HS-5 (cell line): ENCODE results near the gene SMOC1.
A peak's percentile ranks its signal among the peaks of the same experiment; 100 is the strongest.

Experiments used
- DNase-seq: peaks from one replicate; pipeline ENCODE4 v3.0.0-alpha.2; 2012; ENCODE audit warnings: low read depth

SMOC1 gene

GRCh38 chr14:70045310-70045709 is 166.1 kb downstream of the SMOC1 start:
- no peak for DNase-seq

DNA sequence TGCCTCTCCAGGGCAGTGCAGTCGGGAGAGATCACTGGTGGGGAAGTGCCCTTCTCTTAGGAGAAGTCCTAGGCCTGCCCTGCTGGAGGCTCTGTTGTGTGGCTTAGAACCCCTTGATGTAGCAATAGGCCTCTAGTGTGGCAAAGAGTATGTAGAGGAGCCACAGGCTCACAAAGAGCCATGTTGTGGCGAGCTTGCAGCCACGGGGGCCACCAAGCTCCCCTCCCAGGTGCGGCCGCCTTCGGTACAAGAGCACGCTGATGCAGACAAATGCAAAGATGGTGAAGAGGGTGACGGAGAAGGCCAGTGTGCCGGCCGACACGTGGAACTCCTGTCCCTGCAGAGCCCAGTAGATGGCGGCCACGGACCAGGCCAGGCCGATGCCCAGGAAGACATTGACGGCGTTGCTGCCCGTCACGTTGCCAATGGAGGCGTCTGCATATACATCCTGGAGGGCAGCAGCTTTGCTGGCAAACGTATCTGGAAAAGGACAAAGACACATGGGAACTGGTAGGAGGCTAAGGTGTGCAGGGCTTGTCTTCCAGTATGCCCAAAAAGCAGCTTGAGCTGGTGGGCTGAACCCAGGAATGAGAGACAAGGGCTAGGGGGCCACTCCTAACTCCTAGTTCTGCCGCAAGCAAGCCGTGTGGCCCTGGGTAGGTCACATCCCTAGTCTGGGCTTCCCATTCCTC is 166.8 kb downstream of the SMOC1 start:
- DNase-seq = no peak

GRCh38 chr14:70047598-70048312 is 168.5 kb downstream of the SMOC1 start:
- DNase-seq = no peak

DNA sequence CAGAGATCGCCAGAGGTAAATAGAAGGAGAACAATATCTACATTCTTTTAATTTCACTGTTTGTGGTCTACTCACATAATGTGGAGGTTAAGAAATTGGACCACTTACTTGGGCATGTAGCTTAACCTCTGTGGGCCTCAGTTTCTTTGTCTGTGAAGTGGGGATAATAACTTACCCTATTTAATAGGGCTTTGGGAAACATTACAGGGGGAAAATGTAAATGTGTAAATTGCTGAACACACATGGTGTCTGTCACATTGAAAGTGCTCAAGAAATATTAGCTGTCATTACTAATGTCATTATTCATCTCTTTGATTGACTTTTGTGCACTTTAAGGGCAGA is 169.1 kb downstream of the SMOC1 start:
- DNase-seq = no peak

- DNase-seq = no peak
Observed at GRCh38 chr14:70049605-70050004, 170.4 kb downstream of the SMOC1 start.

DNA sequence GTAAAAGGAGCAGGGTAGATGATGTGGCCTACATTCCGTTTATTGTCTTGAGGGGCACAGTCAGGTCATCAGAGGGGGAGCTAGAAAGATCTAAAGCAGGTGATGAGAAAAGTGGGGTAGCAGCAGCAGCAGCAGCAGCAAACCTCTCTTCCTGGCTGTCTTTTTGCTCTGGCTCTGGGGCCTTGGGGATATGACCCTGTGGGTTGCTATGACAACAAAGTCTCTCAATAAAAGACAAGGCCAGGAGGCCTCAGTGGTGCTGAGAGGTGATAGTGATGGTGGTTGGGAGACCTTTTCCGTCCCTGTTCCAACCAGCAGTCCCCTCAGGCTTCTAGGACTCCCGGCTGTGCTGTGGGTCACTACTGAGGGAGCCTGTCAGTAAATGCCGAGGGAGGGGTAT is 170.9 kb downstream of the SMOC1 start:
- no peak for DNase-seq

GRCh38 chr14:70052990-70053389 is 173.8 kb downstream of the SMOC1 start:
- DNase-seq = no peak

DNA sequence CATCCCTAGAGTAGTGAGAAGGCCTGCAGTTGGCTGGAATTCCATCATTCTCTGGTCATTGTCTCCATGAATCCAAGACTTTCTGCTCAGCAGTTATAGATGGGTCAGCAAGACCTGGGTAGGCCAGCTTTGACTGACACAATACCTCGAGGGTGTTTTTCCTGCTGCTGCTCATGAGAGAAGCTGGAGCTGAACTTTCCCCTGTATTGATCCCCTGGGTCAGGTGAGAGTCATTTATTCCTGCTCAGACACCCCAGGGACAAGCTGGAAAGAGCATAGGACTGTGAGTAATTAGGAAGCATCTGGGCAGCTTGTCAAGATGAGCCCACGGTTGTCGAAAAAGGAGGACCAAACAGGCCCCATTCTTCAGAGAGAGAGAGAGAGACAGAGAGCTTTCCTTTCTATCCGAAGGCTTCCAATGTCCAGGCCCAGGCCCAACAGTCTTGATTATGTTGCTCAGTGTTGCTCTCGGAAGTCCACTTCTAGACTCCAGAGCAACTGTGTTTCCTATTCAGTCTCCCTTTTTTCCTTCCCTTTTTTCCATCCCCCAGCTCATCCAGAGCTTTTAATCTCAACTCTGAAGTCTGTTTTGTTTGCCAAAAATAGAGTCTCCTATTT is 178.4 kb downstream of the SMOC1 start:
- DNase-seq = no peak

DNA sequence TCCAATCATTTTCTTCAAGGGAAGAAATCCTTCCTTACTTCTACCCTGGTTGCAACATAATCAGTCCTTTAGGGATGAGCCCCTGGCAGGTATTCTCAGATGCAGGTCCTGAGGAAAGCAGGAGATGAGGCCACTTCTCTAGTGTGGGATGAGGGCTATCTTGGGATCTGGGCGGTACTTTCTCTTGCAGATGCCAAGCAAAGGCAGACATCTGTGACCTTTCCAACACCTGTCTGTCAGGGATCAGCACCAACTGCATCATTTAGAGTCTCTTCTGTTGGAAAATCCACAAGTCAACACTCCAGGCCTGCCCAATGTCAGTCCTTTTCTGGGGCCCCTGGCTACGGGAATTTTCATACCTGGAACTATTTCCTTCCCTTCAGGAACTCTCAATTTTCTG is 180.3 kb downstream of the SMOC1 start:
- DNase-seq = no peak

DNA sequence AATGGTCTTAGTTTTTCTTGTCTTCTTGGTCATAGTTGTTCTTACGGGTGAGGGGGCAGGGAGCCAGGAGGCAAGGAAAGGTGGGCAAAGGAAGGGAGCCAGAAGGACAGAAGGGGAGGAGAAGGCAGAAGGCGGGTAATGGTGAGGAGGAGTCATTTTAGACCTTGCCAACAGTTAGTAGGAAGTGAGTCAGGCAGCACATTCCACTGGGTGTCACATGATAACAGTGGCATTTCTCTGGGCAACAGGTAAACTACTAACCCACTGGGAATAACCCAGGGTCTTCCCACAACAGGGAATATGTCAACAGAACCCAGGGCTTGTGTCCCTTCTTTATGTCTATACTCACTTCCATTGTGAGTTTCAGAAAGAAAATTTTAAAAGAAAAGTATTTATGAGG is 181.9 kb downstream of the SMOC1 start:
- no peak for DNase-seq

GRCh38 chr14:70064136-70064865 is 185.1 kb downstream of the SMOC1 start:
- DNase-seq = no peak

GRCh38 chr14:70067810-70068209 is 188.6 kb downstream of the SMOC1 start:
- DNase-seq = no peak

- DNase-seq = no peak
Observed at GRCh38 chr14:70069186-70069585, 190.0 kb downstream of the SMOC1 start.

DNA sequence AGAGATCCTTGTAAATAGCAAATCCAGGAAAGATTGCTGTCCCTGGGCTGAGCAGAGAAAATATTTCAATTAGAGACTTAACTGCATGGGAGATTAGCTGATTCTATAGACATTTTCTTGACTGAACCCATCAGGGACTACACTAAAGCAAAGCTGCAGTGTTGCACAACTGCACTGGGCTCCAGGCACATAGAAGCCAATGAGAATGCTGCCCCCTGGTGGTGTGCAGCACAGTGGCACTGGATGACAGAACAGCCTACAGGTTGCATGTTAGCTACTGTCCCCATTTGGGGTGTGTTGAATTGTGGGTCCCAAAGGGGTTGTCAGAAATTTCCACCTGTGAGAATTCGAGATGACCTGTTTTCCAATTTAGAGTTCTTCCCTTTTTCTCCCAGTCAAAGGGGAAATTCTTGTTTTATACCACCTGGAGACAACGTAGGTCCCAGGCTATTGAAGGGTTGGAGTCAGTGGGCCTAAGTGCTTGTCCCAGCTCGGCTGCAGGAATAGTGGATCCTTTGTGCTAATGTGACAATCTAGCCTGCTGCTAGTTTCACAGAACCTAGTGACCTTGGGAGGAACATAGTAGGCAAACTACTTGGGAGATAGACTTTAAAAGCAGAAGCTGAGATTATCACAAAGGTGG is 194.8 kb downstream of the SMOC1 start:
- peak; percentile 19 for DNase-seq

DNA sequence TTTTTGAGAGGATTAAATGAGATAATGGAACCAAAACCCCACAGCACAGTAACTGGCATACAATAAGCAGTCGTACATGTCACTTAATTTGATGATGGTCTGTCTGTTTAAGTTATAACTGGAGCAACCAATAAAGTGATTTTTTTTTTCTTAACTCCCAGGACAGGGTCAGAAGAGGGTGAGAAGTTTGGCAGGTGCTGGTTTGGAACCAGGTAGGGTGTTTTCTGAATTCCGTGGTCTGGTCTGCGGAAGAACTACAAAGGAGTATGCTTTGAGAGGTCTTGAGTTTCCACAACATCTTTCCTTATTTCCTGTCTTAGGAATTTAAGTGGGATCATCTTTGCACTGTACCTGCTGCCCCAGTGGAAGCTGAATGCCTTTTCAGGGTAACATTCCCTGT is 197.8 kb downstream of the SMOC1 start:
- DNase-seq = no peak

GRCh38 chr14:70077720-70078119 is 198.5 kb downstream of the SMOC1 start:
- DNase-seq = no peak

- DNase-seq = no peak
Observed at GRCh38 chr14:70078329-70078728, 199.1 kb downstream of the SMOC1 start.

GRCh38 chr14:70080076-70080475 is 200.9 kb downstream of the SMOC1 start:
- DNase-seq = no peak
